Mesodermal cell (in vitro differentiated cells): ENCODE results near the gene WNT5B.

Experiments used
- H3K27ac ChIP-seq: 2 replicates; pipeline ENCODE4 v1.7.0; 2013; ENCODE audit warnings: mild to moderate bottlenecking, low read depth, low read length, moderate library complexity; ENCODE audit not compliant: severe bottlenecking
- H3K36me3 ChIP-seq: 2 replicates; pipeline ENCODE4 v1.7.1; 2013; ENCODE audit warnings: mild to moderate bottlenecking, low read length, moderate library complexity; ENCODE audit not compliant: control insufficient read depth, insufficient read depth
- H3K4me1 ChIP-seq: one replicate; pipeline ENCODE4 v1.7.1; 2013; ENCODE audit warnings: mild to moderate bottlenecking, low read length; ENCODE audit not compliant: insufficient read depth, control insufficient read depth, poor library complexity, severe bottlenecking
- H3K4me3 ChIP-seq: 2 replicates; pipeline ENCODE4 v1.7.0; 2013; ENCODE audit warnings: low read length, control low read depth, mild to moderate bottlenecking; ENCODE audit not compliant: insufficient read depth, poor library complexity, severe bottlenecking; ENCODE audit errors: extremely low read depth
- H3K9me3 ChIP-seq: 2 replicates; pipeline ENCODE4 v1.7.1; 2013; ENCODE audit warnings: mild to moderate bottlenecking, low read length, moderate library complexity; ENCODE audit not compliant: control insufficient read depth
- WGBS, 2 experiments: methylation state at CpG; one replicate each; pipeline ENCODE4 v1.1.5; 2013; ENCODE audit warnings: missing lambda C conversion rate in 2 of 2; ENCODE audit not compliant: insufficient coverage in 2 of 2; 5-methylcytosine and 5-hydroxymethylcytosine counted together

WNT5B gene

GRCh38 chr12:1640328-1641234 is 11.6 kb downstream of the WNT5B start:
- H3K36me3 ChIP-seq = peaks cover 6% of the 10 kb centered on the region
- no peak overlapping the region for H3K27ac ChIP-seq
- peaks cover 14% of the 10 kb centered on the region for H3K4me1 ChIP-seq
- no peak overlapping the region for H3K4me3 ChIP-seq
- 87 to 88% methylated on average over 12 to 13 of the region's 18 CpGs for WGBS, 2 experiments
- no peaks in the 10 kb centered on the region for H3K9me3 ChIP-seq

GRCh38 chr12:1642513-1642912 is 13.5 kb downstream of the WNT5B start:
- 76 to 84% methylated on average over 7 of the region's 7 CpGs for whole genome bisulfite sequencing, 2 experiments
- H3K27ac ChIP-seq = peak overlapping the region; percentile 6
- peaks cover 20% of the 10 kb centered on the region for H3K36me3 ChIP-seq
- peaks cover 14% of the 10 kb centered on the region for H3K4me1 ChIP-seq
- H3K4me3 ChIP-seq = no peak overlapping the region
- no peaks in the 10 kb centered on the region for H3K9me3 ChIP-seq

- H3K4me1 ChIP-seq = peaks cover 14% of the 10 kb centered on the region
- H3K27ac ChIP-seq = no peak overlapping the region
- H3K4me3 ChIP-seq = no peak overlapping the region
- H3K9me3 ChIP-seq = no peaks in the 10 kb centered on the region
- peaks cover 24% of the 10 kb centered on the region for H3K36me3 ChIP-seq
- 70 to 75% methylated on average over 7 to 9 of the region's 9 CpGs for WGBS, 2 experiments
These were observed 14.0 kb downstream of the WNT5B start for GRCh38 chr12:1643043-1643442.

- H3K9me3 ChIP-seq = no peaks in the 10 kb centered on the region
- H3K36me3 ChIP-seq = peaks cover 20% of the 10 kb centered on the region
- H3K4me3 ChIP-seq = no peak overlapping the region
- H3K4me1 ChIP-seq = peaks cover 18% of the 10 kb centered on the region
- no peak overlapping the region for H3K27ac ChIP-seq
- WGBS, 2 experiments = 89 to 93% methylated on average over 4 to 6 of the region's 7 CpGs
These were observed 15.0 kb downstream of the WNT5B start for GRCh38 chr12:1643905-1644533.

GRCh38 chr12:1644534-1645438 is 15.8 kb downstream of the WNT5B start:
- Histone ChIP-seq H3K9me3 (no peaks in the 10 kb centered on the region), H3K27ac (no peak overlapping the region), H3K36me3 (peaks cover 20% of the 10 kb centered on the region), H3K4me3 (no peak overlapping the region), H3K4me1 (peaks cover 21% of the 10 kb centered on the region)
- 83 to 86% methylated on average over 13 to 14 of the region's 15 CpGs for WGBS, 2 experiments

GRCh38 chr12:1645819-1646218 is 16.8 kb downstream of the WNT5B start:
- H3K4me3 ChIP-seq = no peak overlapping the region
- peaks cover 21% of the 10 kb centered on the region for H3K4me1 ChIP-seq
- 96 to 97% methylated on average over 28 to 29 of the region's 29 CpGs for WGBS, 2 experiments
- no peaks in the 10 kb centered on the region for H3K9me3 ChIP-seq
- no peak overlapping the region for H3K27ac ChIP-seq
- H3K36me3 ChIP-seq = peaks cover 20% of the 10 kb centered on the region

- H3K36me3 ChIP-seq = peaks cover 20% of the 10 kb centered on the region
These were observed 17.7 kb downstream of the WNT5B start for GRCh38 chr12:1646569-1647284.

GRCh38 chr12:1647285-1647669 is 18.2 kb downstream of the WNT5B start:
- 100% methylated on average over 3 of the region's 3 CpGs; no CpG with 5 or more reads in 1 of the 2 experiments for WGBS, 2 experiments
- peaks cover 15% of the 10 kb centered on the region for H3K4me1 ChIP-seq
- no peaks in the 10 kb centered on the region for H3K9me3 ChIP-seq

More at GRCh38 chr12:1646569-1647284, 17.7 kb downstream of the WNT5B start:
- H3K27ac ChIP-seq = no peak overlapping the region
- no peak overlapping the region for H3K4me3 ChIP-seq
- peaks cover 21% of the 10 kb centered on the region for H3K4me1 ChIP-seq
- 88 to 89% methylated on average over 20 of the region's 21 CpGs for WGBS, 2 experiments
- H3K9me3 ChIP-seq = no peaks in the 10 kb centered on the region

GRCh38 chr12:1650260-1650977 is 21.4 kb downstream of the WNT5B start:
- Histone ChIP-seq H3K4me3 (no peak overlapping the region), H3K36me3 (peaks cover 20% of the 10 kb centered on the region), H3K9me3 (no peaks in the 10 kb centered on the region), H3K4me1 (peaks cover 9% of the 10 kb centered on the region), H3K27ac (no peak overlapping the region)
- WGBS, 2 experiments = 49 to 59% methylated on average over 3 to 4 of the region's 5 CpGs

More at GRCh38 chr12:1647285-1647669, 18.2 kb downstream of the WNT5B start:
- no peak overlapping the region for H3K4me3 ChIP-seq
- H3K36me3 ChIP-seq = peaks cover 20% of the 10 kb centered on the region
- H3K27ac ChIP-seq = no peak overlapping the region
